Keratinocyte (primary cell): Measurements from ENCODE around the gene SULT1B1.

Experiments
- CTCF ChIP-seq, 3 experiments: IDR thresholded peaks in 1 of 3; conservative IDR thresholded peaks in 1 of 3; optimal IDR thresholded peaks in 1 of 3; 2 replicates in 2 of 3; 3 replicates in 1 of 3; pipeline versions ENCODE3 to v1.5.1; 2011; ENCODE audit warnings: low read length in 3 of 3, mild to moderate bottlenecking in 3 of 3, moderate library complexity in 2 of 3, control low read depth in 1 of 3, inconsistent platforms in 1 of 3; ENCODE audit not compliant: insufficient read depth in 2 of 3; ENCODE audit errors: extremely low read depth in 1 of 3
- EZH2 ChIP-seq: IDR thresholded peaks from one replicate; pipeline ENCODE4 v1.6.1; 2012; ENCODE audit warnings: inconsistent platforms, mild to moderate bottlenecking, low read length, moderate library complexity

- TF ChIP-seq CTCF (optimal IDR thresholded peaks at IDR 0.05 in 1 of 3, IDR thresholded peaks at IDR 0.05 in 1 of 3, conservative IDR thresholded peaks at IDR 0.05 in 1 of 3; ENCODE audit: extremely low read depth in 1 of 3, insufficient read depth in 2 of 3, low read length in 3 of 3), result no peak
- no peak for TF ChIP-seq EZH2
Observed at GRCh38 chr4:69753686-69754085, 6.7 kb downstream of the SULT1B1 start.
